ENCODE measurements around the gene OFD1.

OFD1 gene

GRCh38 chrX:13797512-13797911 is 63.0 kb downstream of the OFD1 start:
- no peak for DNase-seq

DNA sequence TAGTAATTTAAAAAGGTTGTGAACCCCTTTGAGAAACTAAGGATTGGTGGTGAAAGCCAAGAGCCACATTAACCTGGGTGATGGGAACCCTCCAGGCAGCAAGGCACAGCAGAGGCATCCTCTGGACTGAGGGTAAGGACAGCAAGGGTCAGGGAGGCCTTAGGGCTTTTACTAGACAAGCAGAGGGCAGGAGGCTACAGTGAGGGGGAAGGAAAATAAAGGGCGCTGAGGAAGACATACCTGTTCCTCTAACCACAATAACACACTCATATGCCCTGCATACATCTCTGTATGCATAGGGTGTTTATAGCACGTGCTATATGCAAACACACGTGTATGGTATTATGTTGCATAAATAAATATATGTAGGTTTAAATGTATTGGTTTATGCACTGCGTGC is 63.6 kb downstream of the OFD1 start:
- no peak for DNase-seq

- DNase-seq, result no peak
These were observed 68.6 kb downstream of the OFD1 start for GRCh38 chrX:13803116-13803515.

GRCh38 chrX:13805241-13805640 is 70.7 kb downstream of the OFD1 start:
- no peak for DNase-seq

DNA sequence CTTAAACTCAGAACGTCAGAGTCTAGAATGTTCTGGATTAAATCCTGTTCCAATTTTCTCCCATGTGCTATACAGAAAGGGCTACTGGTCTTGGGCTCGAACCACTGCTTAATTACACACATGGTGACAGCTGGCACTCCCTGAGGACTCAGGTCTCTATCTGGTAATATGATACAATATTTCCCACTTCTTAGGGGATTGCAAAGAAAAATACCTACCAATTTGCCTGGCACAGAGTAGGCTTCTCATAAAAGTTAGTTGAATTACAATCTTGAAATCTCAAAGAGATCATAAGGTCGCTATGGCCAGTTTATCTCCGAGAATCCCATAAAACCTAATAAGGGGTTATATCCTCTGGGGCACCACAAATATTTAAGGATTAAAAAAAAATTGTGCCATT is 73.7 kb downstream of the OFD1 start:
- DNase-seq, result no peak

DNA sequence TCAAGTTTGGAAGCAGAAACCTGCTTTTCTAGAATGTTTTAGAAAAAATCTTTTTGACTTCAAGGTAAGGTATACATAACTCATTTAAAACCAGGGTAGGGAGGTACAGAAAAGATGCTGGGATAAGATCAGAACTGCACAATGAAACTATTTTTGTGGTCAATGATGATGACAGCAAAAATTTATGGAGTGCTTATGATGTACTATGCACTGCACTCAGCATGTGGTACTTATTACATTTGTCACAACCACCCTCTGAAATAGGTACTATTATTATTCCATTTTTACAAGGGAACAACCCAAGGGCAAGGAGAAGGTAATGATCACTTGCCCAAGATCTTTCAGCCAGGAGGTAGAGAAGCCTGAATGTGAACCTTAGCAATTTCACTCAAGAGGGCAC is 74.3 kb downstream of the OFD1 start:
- no peak for DNase-seq

- DNase-seq, result no peak
These were observed 81.1 kb downstream of the OFD1 start for GRCh38 chrX:13815664-13816063.

DNA sequence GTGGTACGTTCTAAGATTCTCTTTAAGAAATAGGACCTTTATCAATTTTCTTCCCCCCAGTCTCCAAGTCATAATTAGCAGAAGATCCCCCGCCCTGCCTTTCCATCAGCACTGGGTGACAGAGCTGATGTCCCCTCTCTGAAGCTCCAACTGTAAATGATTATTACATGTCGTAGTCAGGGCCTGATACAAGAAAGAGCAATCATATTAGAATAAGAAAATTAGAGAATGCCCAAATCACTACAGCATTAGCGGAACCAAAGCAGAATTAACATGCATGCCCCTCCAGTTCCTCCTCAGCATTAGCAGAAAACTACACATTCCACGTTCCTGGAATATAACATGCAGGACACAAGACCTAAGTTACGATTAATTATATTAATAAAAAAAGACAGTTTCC is 81.6 kb downstream of the OFD1 start:
- DNase-seq, result no peak

DNA sequence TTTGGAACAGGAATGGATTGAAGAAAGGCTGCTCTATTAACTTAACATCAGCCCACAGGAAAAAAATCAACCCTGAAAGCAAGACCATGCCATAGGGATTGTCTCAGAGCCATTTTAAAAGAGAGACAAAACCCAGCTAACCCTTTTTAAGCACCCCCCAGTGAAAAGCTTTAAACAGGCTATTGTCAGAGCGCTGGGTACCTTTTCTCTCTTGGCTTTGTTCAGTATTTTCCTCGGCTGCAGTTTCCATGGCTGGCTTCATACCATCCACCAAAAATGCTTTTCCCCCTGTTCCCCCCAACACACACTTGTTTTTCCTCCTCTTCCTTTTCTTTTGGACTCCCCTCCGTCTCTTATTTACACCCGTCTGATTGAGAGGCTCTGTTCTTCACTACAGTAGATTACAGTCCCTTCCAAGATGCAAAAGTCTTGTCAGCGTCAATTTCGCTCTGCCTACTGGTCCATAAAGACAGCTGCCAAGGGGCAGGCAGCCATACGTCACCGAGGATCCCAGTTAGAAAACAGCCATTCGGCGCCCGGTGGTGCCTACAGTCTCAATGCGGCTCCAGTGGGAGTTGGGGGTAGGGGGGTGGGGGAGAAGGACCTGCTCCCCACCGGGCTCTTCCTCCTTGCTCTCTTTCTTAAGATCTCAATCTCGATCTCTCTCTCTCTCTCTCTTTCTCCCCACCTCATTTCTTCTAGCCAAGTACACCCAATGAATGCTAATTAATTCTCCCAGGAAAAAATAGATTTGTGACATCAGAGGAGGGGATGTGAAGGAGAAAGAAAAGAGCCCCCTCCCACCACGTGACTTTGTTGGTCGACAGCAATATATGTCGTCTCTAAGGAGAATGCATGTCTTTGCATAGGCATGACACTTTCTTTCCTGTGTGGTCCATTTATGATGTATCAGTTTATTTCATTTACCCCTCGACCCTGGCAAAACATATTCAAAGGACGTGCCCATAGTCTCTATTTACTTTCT is 82.4 kb downstream of the OFD1 start, which contains the start of gene GPM6B:
GPM6B (minus strand) TSS at position 451 of the 985 bp plus-strand sequence; CDS start at position 262, 189 bp downstream.
- no peak for DNase-seq
